Measurements from ENCODE around the gene NR2F1-AS1. TPM values are rescaled to one million over a fixed set of nuclear protein-coding genes. Genes with fewer than 3 reads are reported as not detected.
A peak's percentile ranks its signal among the peaks of the same experiment; 100 is the strongest.

NR2F1-AS1 gene
- total RNA-seq, 2 donors from 2014 or later = 11.9 to 12.4 TPM

DNA sequence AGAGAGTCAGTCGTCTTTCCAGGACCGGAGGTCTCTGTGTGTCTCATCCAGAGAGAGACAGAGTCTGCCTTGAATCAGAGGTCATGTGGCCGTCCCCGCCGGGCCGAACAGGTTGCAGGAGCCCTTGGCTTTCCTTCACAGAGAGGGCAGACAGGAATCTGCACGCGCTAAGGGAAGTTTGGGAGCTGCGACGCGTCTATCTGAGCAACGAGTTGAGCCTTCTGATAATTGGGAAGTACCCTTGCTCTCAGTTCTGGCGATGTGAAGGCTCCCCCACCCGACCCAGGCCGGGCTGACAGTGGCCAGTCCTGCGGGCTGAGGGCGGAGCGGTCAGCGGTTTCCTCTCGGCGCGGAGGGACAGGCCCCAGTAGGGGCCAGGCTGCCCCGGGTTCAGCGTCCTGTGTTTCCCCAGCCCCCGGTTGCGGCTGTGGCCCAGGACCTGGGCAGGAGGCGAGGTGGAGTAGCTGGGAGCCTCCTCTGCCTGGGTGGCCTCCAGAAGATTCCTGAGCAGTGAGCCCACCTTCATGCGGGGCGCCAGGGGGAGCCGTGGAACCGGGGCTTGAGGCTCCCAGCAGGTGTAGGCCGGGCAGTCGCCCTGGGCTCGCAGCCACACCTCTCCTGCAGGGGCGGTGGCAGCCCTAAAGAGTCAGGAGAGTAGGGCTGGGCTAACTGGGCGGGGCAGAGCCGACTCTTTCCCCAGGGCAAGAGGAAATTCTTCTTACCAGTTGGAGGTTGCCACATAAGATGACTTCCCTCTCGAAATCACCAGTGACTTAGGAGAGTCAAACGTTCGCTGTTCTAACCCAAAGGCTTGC lies 15.9 kb upstream of the NR2F1-AS1 start:
- 36% methylated on average over 40 of the region's 40 CpGs for WGBS

DNA sequence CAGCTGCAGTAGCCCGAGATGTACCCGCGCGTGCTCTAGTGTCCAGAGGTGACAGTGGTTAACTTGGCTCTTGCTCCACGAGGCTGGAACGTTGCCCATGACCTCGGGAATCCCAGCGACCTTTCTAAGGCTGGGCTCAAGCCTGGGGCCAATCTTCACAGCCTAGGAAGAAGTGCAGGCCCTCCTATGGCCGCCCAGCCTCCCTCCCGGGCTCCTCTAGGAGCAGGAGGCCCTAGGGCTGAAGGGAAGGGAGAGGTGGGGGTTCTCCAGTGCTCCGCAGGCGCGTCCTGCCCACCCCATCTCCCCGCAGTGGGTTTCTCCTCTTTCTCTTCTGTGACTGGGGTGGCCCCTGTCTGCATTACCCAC lies 15.3 kb upstream of the NR2F1-AS1 start:
- no peak for DNase-seq (ENCODE audit: low spot score)
- Histone ChIP-seq H3K9me3 (no peaks in the 10 kb centered on the region), H3K27ac (peak overlapping the region; percentile 24 to 60), H3K27me3 (replicated peaks; ENCODE audit: insufficient read depth) (peaks cover 23% of the 10 kb centered on the region), H3K4me1 (replicated peaks) (no peaks in the 10 kb centered on the region), H3K4me3 (no peak overlapping the region), H3K36me3 (no peaks in the 10 kb centered on the region)
- 37% methylated on average over 14 of the region's 14 CpGs for WGBS
- intact Hi-C loops (cut with DNase I) = loop anchor here (10.0 kb wide), 1 partner anchor 1291 kb away; no protein-coding TSS in a partner anchor
- TF ChIP-seq POLR2A (IDR thresholded peaks at IDR 0.05) = no peak
- TF ChIP-seq POLR2AphosphoS5 (IDR thresholded peaks at IDR 0.05) = no peak
- TF ChIP-seq, protein P1, sequence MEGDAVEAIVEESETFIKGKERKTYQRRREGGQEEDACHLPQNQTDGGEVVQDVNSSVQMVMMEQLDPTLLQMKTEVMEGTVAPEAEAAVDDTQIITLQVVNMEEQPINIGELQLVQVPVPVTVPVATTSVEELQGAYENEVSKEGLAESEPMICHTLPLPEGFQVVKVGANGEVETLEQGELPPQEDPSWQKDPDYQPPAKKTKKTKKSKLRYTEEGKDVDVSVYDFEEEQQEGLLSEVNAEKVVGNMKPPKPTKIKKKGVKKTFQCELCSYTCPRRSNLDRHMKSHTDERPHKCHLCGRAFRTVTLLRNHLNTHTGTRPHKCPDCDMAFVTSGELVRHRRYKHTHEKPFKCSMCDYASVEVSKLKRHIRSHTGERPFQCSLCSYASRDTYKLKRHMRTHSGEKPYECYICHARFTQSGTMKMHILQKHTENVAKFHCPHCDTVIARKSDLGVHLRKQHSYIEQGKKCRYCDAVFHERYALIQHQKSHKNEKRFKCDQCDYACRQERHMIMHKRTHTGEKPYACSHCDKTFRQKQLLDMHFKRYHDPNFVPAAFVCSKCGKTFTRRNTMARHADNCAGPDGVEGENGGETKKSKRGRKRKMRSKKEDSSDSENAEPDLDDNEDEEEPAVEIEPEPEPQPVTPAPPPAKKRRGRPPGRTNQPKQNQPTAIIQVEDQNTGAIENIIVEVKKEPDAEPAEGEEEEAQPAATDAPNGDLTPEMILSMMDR (IDR thresholded peaks at IDR 0.05) = no peak

More for the DNA sequence above, 15.9 kb upstream of the NR2F1-AS1 start:
- intact Hi-C loops (cut with DNase I) = loop anchor here (10.0 kb wide), 1 partner anchor 1292 kb away; no protein-coding TSS in a partner anchor
- no peak for DNase-seq (ENCODE audit: low spot score)
- Histone ChIP-seq H3K27me3 (replicated peaks; ENCODE audit: insufficient read depth) (peaks cover 29% of the 10 kb centered on the region), H3K4me1 (replicated peaks) (no peaks in the 10 kb centered on the region), H3K4me3 (no peak overlapping the region), H3K9me3 (no peaks in the 10 kb centered on the region), H3K27ac (peak overlapping the region; percentile 24 to 60), H3K36me3 (no peaks in the 10 kb centered on the region)
- no peak for TF ChIP-seq POLR2A (IDR thresholded peaks at IDR 0.05)
- TF ChIP-seq, protein P1 (IDR thresholded peaks at IDR 0.05) = no peak
- TF ChIP-seq POLR2AphosphoS5 (IDR thresholded peaks at IDR 0.05) = no peak

DNA sequence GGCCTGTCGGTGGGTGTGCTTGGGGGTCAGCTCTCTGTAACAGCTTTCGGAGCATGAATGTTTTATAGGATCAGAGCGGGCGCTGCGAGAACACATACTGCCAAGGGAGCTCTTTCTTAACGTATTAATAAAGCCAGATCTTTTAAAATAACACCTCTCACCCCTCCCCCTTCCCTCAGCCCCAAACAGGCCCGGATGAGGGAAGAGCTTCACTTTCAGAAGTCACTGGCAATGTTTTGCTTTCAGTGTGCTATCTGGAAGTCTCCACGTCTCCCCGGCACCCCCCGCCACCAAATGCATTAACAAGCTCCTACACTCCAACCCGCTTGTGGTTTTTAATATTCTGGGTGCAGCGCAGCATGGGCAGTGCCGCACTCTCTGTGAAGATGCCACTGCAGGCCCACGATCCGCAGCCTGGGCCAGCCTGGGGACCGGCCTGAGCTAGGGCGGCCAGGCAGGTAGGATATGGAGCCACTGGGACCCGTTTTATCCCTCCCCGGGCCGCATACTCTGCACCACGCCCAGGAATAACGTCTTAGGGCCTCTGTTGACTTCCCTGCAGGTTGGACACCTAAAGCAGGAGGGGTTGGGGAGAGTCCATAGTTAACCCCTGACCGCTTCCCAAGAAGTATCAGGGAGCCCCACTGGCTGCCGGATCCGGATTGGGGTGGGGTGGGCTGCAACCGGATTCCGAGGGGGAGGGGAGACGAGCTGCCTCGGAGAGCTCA lies 14.6 kb upstream of the NR2F1-AS1 start:
- TF ChIP-seq POLR2AphosphoS5 (IDR thresholded peaks at IDR 0.05) = no peak
- TF ChIP-seq POLR2A (IDR thresholded peaks at IDR 0.05) = no peak
- TF ChIP-seq, protein P1 (IDR thresholded peaks at IDR 0.05) = no peak
- intact Hi-C loops (cut with DNase I) = loop anchor here (10.0 kb wide), 1 partner anchor 1291 kb away; no protein-coding TSS in a partner anchor
- Histone ChIP-seq H3K4me1 (replicated peaks) (no peaks in the 10 kb centered on the region), H3K27ac (peak overlapping the region; percentile 60 to 66), H3K9me3 (no peaks in the 10 kb centered on the region), H3K4me3 (no peak overlapping the region), H3K36me3 (no peaks in the 10 kb centered on the region), H3K27me3 (replicated peaks; ENCODE audit: insufficient read depth) (peaks cover 23% of the 10 kb centered on the region)
- DNase-seq (ENCODE audit: low spot score) = no peak
- 34% methylated on average over 28 of the region's 29 CpGs for WGBS

DNA sequence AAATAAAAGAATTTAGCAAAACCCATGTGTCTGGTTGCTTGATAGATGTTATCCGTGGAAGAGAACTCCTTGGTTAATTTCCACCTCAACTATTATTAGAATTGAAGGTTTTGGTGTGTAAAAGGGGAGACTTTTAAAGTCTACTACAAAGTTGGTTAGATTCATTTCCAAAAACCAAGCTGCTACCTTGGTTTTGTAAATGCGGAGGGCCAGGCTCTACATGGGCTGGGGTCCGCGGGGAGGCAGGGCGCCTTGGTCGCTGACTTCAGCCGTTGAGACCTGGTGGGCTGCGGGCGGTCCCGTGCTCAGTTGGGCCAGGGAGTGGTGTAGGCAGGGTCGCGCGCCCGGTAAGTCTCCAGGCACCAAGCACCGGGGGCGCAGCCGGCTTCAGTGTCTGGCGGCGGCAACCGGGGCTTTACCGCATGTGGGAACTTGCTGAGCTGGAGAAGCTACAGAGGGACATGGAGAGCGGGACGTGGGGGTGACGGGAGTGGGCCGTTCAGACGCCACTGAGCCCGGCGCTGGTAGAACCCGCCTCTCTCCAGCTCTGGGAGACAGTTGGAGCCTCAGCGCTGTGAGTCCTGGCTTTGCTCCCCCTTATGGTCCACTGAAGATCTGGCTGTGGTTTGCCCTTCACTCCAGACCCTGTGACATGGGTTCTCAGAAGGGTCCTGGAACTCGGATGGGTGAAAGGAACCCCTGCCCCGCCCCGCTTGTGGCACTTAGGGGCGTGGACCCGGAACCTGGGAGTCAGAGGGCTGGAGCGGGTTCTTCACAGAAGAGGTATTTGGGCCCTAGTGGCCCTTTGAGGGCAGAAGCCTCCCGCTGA lies 13.8 kb upstream of the NR2F1-AS1 start:
- intact Hi-C loops (cut with DNase I) = loop anchor here (10.0 kb wide), 1 partner anchor 1290 kb away; no protein-coding TSS in a partner anchor
- H3K9me3 ChIP-seq = no peaks in the 10 kb centered on the region
- no peak overlapping the region for H3K4me3 ChIP-seq
- H3K27me3 ChIP-seq (replicated peaks; ENCODE audit: insufficient read depth) = peaks cover 23% of the 10 kb centered on the region
- DNase-seq (ENCODE audit: low spot score) = no peak
- WGBS = 21% methylated on average over 37 of the region's 37 CpGs
- H3K4me1 ChIP-seq (replicated peaks) = no peaks in the 10 kb centered on the region
- H3K36me3 ChIP-seq = no peaks in the 10 kb centered on the region
- H3K27ac ChIP-seq = peak overlapping the region; percentile 60 to 66
- TF ChIP-seq, protein P1 (IDR thresholded peaks at IDR 0.05) = no peak
- no peak for TF ChIP-seq POLR2A (IDR thresholded peaks at IDR 0.05)

Measured in prostate gland (tissue), 2 donors.